PC-9 (cell line): Measurements from ENCODE around the gene MYO18A. TPM values are rescaled to one million over a fixed set of nuclear protein-coding genes. Genes with fewer than 3 reads are reported as not detected.

Experiments used
- BruUV-seq: library from RNA; stranded (reverse); fragments of 400-500 nt; replicated peaks from 2 replicates; lab custom pipeline; 2021; lab: Mats Ljungman, UMichigan
- CTCF ChIA-PET: fragments of 300-600 bp; sonication (Branson Sonifier 250); formaldehyde crosslinking; loops from one replicate; lab custom pipeline; 2022; ENCODE audit warnings: antibody characterized with exemption; lab: Charles Lee
- POLR2A ChIA-PET: fragments of 300-600 bp; sonication (Branson Sonifier 250); formaldehyde crosslinking; loops from one replicate; lab custom pipeline; 2022; ENCODE audit warnings: antibody characterized with exemption; ENCODE audit not compliant: unreplicated experiment; lab: Charles Lee
- DNase-seq, 2 experiments: peaks; one replicate each; pipeline versions ENCODE4 v3.0.0 to v3.0.0-alpha.2; 2015 to 2022; ENCODE audit warnings: mixed read lengths in 1 of 2
- H2AFZ ChIP-seq: fragments of 200-600 bp; sonication (generic); 2 replicates; pipeline ENCODE4 v1.8.1; 2017; ENCODE audit warnings: antibody characterized with exemption
- H3F3A ChIP-seq: fragments of 200-600 bp; sonication (generic); 2 replicates; pipeline ENCODE4 v1.8.1; 2017; ENCODE audit warnings: antibody characterized with exemption, mild to moderate bottlenecking, low read depth; ENCODE audit not compliant: insufficient read depth
- H3K27ac ChIP-seq: fragments of 200-600 bp; sonication (generic); 2 replicates; pipeline ENCODE4 v1.6.1; 2016; ENCODE audit warnings: mixed run types
- H3K27me3 ChIP-seq: fragments of 200-600 bp; sonication (generic); 2 replicates; pipeline ENCODE4 v1.6.1; 2016; ENCODE audit warnings: low read depth, mixed run types; ENCODE audit not compliant: insufficient read depth
- H3K36me3 ChIP-seq: fragments of 200-600 bp; sonication (generic); 2 replicates; pipeline ENCODE4 v1.6.1; 2016; ENCODE audit warnings: low read depth, mixed run types
- H3K4me1 ChIP-seq: fragments of 200-600 bp; sonication (generic); replicated peaks from 2 replicates; pipeline ENCODE4 v1.6.1; 2016; ENCODE audit warnings: mixed run types; ENCODE audit not compliant: insufficient read depth
- H3K4me2 ChIP-seq: fragments of 200-600 bp; sonication (generic); 2 replicates; pipeline ENCODE4 v1.6.1; 2017; ENCODE audit warnings: mixed run types
- H3K4me3 ChIP-seq: fragments of 200-600 bp; sonication (generic); 2 replicates; pipeline ENCODE4 v1.6.1; 2016; ENCODE audit warnings: mixed run types
- H3K79me2 ChIP-seq: fragments of 200-600 bp; sonication (generic); 2 replicates; pipeline ENCODE4 v1.6.1; 2017; ENCODE audit warnings: low read depth, mixed run types
- H3K9me2 ChIP-seq: fragments of 200-600 bp; sonication (generic); 2 replicates; pipeline ENCODE4 v1.8.1; 2017; ENCODE audit warnings: mild to moderate bottlenecking; ENCODE audit not compliant: insufficient read depth
- H3K9me3 ChIP-seq: fragments of 200-600 bp; sonication (generic); 2 replicates; pipeline ENCODE4 v1.8.1; 2016; ENCODE audit warnings: low read depth; ENCODE audit not compliant: insufficient read depth
- H4K20me1 ChIP-seq: fragments of 200-600 bp; sonication (generic); 2 replicates; pipeline ENCODE4 v1.8.1; 2017; ENCODE audit not compliant: insufficient read depth
- EZH2 ChIP-seq: fragments of 200-600 bp; sonication (generic); IDR thresholded peaks from 2 replicates; pipeline ENCODE4 v1.8.0; 2017; ENCODE audit warnings: antibody characterized with exemption, low read depth
- intact Hi-C: fragments of 100-400 bp; cut with micrococcal nuclease; formaldehyde crosslinking; loops from one replicate; pipeline ENCODE4 v1.10.0; 2022; ENCODE audit not compliant: unreplicated experiment
- total RNA-seq: library from RNA; stranded (reverse); gene quantifications from 2 replicates; pipeline ENCODE4 v1.2.3, GENCODE V29; 2021
- TF ChIP-seq, protein P1 (sequence below): fragments of 200-600 bp; sonication (generic); conservative IDR thresholded peaks from 2 replicates; pipeline ENCODE4 v1.6.1; 2017; ENCODE audit warnings: mixed run types, antibody characterized with exemption, mild to moderate bottlenecking, moderate library complexity

Gene MYO18A
- total RNA-seq, 1 experiment from 2014 or later = 150 TPM

- TF ChIP-seq, protein P1, sequence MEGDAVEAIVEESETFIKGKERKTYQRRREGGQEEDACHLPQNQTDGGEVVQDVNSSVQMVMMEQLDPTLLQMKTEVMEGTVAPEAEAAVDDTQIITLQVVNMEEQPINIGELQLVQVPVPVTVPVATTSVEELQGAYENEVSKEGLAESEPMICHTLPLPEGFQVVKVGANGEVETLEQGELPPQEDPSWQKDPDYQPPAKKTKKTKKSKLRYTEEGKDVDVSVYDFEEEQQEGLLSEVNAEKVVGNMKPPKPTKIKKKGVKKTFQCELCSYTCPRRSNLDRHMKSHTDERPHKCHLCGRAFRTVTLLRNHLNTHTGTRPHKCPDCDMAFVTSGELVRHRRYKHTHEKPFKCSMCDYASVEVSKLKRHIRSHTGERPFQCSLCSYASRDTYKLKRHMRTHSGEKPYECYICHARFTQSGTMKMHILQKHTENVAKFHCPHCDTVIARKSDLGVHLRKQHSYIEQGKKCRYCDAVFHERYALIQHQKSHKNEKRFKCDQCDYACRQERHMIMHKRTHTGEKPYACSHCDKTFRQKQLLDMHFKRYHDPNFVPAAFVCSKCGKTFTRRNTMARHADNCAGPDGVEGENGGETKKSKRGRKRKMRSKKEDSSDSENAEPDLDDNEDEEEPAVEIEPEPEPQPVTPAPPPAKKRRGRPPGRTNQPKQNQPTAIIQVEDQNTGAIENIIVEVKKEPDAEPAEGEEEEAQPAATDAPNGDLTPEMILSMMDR = no peak
- TF ChIP-seq EZH2 = no peak
- Histone ChIP-seq H3F3A (peaks cover 48% of the 10 kb centered on the region), H4K20me1 (no peaks in the 10 kb centered on the region), H3K79me2 (peaks cover 54% of the 10 kb centered on the region), H3K4me3 (peak overlapping the region; percentile 71), H3K27ac (peak overlapping the region; percentile 97), H3K9me2 (no peaks in the 10 kb centered on the region), H2AFZ (no peak overlapping the region), H3K9me3 (no peaks in the 10 kb centered on the region), H3K36me3 (0 out of 2 replicates have a peak, but pooled peaks cover 6% of the 10 kb centered on the region), H3K4me2 (peak overlapping the region; percentile 96), H3K27me3 (no peaks in the 10 kb centered on the region), H3K4me1 (peaks cover 55% of the 10 kb centered on the region)
- BruUV-seq = no TSS peak
- POLR2A ChIA-PET = interaction anchor here (0.5 to 1.8 kb wide), 12 partner anchors 19 to 336 kb away, joined by 3 to 14 read pairs (median 4); no protein-coding TSS in a partner anchor
- DNase-seq = peak; percentile 69 to 81
- CTCF ChIA-PET = interaction anchor here (0.6 to 2.8 kb wide), 8 partner anchors 23 to 531 kb away, joined by 4 to 15 read pairs (median 6); no protein-coding TSS in a partner anchor
- intact Hi-C loops = loop anchor here (2.0 kb wide), 3 partner anchors 41 to 115 kb away; no protein-coding TSS in a partner anchor
These were observed 2.1 kb downstream of the MYO18A start for GRCh38 chr17:29177871-29178749.

DNA sequence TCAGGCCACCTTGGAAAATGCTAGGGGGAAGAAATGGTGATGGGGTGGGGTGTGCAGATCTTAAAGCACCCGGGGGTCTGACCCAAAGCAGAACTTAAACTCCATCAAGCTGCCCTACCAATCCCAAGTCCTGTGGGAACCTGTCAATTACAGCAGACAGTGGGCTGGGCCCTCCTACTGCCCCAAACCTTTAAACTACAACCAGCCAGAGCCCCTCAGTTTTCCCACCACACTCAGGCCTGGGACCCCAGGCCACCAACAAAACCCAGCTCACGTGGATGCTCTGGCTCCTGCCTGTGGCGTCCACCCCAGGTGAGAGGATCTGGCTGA, 2.7 kb downstream of the MYO18A start:
- Histone ChIP-seq H3K4me1 (peaks cover 55% of the 10 kb centered on the region), H3K79me2 (peaks cover 60% of the 10 kb centered on the region), H3K36me3 (0 out of 2 replicates have a peak, but pooled peaks cover 6% of the 10 kb centered on the region)

More for the DNA sequence above, 2.7 kb downstream of the MYO18A start:
- intact Hi-C loops = no loop called here
- ChIA-PET CTCF (interaction anchor here (1.9 to 2.8 kb wide), 2 partner anchors 27 to 32 kb away, joined by 6 to 9 read pairs; no protein-coding TSS in a partner anchor), POLR2A (interaction anchor here (0.6 to 1.8 kb wide), 3 partner anchors 19 to 27 kb away, joined by 3 to 7 read pairs (median 5); no protein-coding TSS in a partner anchor)
- Histone ChIP-seq H3K4me2 (peak overlapping the region; percentile 96), H3K9me2 (no peaks in the 10 kb centered on the region), H4K20me1 (no peaks in the 10 kb centered on the region), H3K27ac (peak overlapping the region; percentile 97), H3K9me3 (no peaks in the 10 kb centered on the region), H2AFZ (no peak overlapping the region), H3F3A (peaks cover 48% of the 10 kb centered on the region), H3K27me3 (no peaks in the 10 kb centered on the region), H3K4me3 (peak overlapping the region; percentile 71)
- BruUV-seq = no TSS peak
- TF ChIP-seq, protein P1 = no peak
- no peak for TF ChIP-seq EZH2
- DNase-seq = no peak
